Measurements from ENCODE around the gene TAX1BP3.

Gene TAX1BP3

GRCh38 chr17:3657874-3658783 is 10.2 kb downstream of the TAX1BP3 start:
- TF ChIP-seq, protein P1, sequence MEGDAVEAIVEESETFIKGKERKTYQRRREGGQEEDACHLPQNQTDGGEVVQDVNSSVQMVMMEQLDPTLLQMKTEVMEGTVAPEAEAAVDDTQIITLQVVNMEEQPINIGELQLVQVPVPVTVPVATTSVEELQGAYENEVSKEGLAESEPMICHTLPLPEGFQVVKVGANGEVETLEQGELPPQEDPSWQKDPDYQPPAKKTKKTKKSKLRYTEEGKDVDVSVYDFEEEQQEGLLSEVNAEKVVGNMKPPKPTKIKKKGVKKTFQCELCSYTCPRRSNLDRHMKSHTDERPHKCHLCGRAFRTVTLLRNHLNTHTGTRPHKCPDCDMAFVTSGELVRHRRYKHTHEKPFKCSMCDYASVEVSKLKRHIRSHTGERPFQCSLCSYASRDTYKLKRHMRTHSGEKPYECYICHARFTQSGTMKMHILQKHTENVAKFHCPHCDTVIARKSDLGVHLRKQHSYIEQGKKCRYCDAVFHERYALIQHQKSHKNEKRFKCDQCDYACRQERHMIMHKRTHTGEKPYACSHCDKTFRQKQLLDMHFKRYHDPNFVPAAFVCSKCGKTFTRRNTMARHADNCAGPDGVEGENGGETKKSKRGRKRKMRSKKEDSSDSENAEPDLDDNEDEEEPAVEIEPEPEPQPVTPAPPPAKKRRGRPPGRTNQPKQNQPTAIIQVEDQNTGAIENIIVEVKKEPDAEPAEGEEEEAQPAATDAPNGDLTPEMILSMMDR (IDR thresholded peaks at IDR 0.05; ENCODE audit: extremely low read depth, missing control alignments), result no peak
- DNase-seq (ENCODE audit: low spot score), result no peak

GRCh38 chr17:3657588-3657869 is 10.8 kb downstream of the TAX1BP3 start:
- DNase-seq (ENCODE audit: low spot score), result no peak
- TF ChIP-seq, protein P1 (IDR thresholded peaks at IDR 0.05; ENCODE audit: extremely low read depth, missing control alignments), result no peak

DNA sequence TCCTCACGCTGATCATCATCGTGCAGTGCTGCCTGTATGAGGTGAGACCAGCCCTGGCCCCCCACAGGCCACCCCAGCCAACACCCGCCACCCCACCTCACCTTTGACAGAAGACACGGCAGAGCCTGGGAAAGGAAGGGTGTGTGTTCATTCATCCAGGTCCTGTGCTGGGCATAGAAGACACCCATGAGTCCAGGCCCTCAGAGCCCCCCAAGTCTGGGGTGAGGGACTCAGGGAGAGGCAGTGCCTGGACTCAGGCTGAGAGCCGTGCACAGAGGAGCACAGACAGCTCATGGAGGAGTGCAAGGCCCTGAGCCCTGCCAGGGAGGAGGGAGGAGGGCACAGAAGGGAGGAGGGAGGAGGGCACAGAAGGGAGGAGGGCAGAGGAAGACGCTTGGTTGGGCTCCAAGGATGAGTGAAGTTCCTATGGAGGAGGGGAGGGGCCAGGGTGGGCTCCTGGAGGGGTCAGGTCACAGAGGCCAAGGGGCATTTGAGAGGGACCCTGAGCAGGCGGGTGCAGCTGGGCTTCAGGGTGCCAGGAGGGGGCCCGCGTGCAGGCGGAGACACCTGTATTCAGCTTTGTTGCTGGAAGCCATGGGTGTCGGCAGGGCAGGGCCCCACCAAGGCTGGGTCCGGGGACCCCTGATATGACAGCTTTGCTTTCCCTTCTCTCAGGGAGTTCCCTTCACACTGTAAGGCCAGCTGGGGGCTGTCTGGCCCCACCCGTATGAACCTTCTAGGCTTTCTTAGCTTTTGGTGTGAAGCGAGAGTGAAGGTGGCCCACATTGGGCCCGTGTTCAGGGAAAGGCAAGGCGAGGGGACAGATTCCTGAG is 11.4 kb downstream of the TAX1BP3 start:
- TF ChIP-seq, protein P1 (IDR thresholded peaks at IDR 0.05; ENCODE audit: extremely low read depth, missing control alignments), result no peak
- DNase-seq (ENCODE audit: low spot score), result no peak

DNA sequence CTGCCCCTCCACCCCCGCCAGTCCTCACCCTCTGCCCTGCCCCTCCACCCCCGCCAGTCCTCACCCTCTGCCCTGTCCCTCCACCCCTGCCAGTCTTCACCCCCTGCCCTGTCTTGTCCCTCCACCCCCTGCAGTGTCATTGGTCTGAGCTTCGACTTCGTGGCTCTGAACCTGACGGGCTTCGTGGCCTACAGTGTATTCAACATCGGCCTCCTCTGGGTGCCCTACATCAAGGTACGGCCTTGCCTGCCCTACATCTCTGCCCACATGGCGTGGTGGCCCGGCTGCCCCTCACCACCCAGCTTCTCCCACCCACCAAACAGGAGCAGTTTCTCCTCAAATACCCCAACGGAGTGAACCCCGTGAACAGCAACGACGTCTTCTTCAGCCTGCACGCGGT is 12.0 kb downstream of the TAX1BP3 start:
- TF ChIP-seq, protein P1 (IDR thresholded peaks at IDR 0.05; ENCODE audit: extremely low read depth, missing control alignments), result no peak
- no peak for DNase-seq (ENCODE audit: low spot score)

- no peak for DNase-seq (ENCODE audit: low spot score)
- TF ChIP-seq, protein P1 (IDR thresholded peaks at IDR 0.05; ENCODE audit: extremely low read depth, missing control alignments), result no peak
These were observed 12.6 kb downstream of the TAX1BP3 start for GRCh38 chr17:3655766-3656165.

DNA sequence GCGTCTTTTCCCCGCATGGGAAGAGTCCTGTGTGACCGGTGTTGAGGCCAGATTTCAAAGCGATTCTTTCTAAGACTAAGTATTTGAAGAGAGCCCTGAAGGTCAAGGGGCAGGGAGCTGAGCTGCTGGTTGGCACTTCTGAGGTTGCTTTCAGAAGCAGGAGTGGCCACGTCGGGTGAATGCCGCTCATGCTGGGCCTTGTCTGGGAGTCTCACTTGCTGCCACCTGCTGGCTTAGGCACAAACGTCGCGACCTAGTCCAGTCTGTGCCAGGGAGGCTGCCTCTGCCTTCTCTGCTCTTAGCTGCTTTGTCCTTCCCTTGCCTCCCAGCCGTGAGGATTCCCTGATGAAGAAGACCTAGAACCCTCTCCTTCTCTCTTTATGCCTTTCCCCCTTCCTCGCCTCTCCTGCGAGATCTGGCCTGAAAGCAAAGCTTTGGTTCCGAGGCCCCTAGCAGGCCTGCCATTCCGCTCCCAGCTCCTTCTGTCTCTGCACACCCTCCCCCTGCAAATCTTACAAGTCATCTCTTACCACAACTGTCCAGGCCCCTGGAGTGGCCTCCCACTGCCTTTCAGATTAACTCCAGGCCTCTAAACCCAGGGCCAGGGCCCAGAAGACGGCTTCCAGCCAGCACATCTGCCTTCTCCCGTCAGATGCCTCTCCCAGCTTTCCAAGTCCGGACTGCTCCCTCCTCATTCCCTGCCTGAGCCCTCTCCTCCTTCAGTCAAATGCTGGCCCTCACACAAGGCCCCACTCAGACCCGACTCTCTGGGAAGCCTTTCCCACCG is 20.4 kb downstream of the TAX1BP3 start:
- no peak for DNase-seq (ENCODE audit: low spot score)
- TF ChIP-seq, protein P1 (IDR thresholded peaks at IDR 0.05; ENCODE audit: extremely low read depth, missing control alignments), result peak; percentile 27
